ENCODE data around the gene C1orf167.

DNA sequence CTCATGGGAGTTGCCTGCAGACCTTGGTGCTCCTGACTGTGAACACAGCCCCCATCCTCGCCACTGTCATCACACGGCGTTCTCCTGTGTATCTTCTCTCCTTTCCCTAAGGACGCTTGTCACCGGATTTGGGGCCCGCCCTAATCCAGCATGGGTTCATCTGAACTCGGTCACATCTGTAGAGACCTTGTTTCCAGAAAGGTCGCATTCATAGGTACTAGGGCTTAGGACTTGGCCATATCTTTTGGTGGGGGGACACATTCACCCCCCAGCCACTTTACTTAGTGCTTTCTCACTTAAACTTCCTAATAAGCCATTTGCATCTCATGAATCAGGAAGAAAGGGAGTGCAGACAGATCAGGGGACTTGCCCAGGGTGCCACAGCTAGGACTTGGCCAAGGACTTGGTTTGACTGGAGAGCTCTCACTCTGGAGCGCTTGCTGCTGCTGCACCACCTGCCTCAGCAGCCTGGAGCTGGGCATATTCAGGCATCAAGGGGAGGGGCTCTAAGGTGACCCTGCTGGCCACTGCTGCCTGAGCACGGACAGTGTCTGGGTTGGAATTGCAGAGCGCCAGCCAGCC lies 75.9 kb downstream of the C1orf167 start:
- TF ChIP-seq GATA2 (IDR thresholded peaks at IDR 0.05; ENCODE audit: low read depth, low read length) (no peak), GATA3 (IDR thresholded peaks at IDR 0.05; ENCODE audit: low read depth, low read length) (no peak)

Data from SH-SY5Y (cell line).